Measurements from ENCODE around the gene PLA2G4E. TPM values are rescaled to one million over a fixed set of nuclear protein-coding genes. Genes with fewer than 3 reads are reported as not detected.

PLA2G4E gene
- total RNA-seq, 1 donor from 2014 or later, result not detected

GRCh38 chr15:41966920-41967465, 53.8 kb downstream of the PLA2G4E start:
- H3K4me3 ChIP-seq, result peak overlapping the region; percentile 30
- H3K27ac ChIP-seq (replicated peaks), result peak overlapping the region; percentile 95
- intact Hi-C loops (cut with micrococcal nuclease), result no loop called here
- H3K9me3 ChIP-seq (replicated peaks), result no peaks in the 10 kb centered on the region
- no peaks in the 10 kb centered on the region for H3K36me3 ChIP-seq
- TF ChIP-seq CTCF (IDR thresholded peaks at IDR 0.05; ENCODE audit: borderline replicate concordance), result no peak
- no peak for DNase-seq
- H3K27me3 ChIP-seq (ENCODE audit: low read depth), result no peaks in the 10 kb centered on the region
- H3K4me1 ChIP-seq, result peaks cover 97% of the 10 kb centered on the region

GRCh38 chr15:41966414-41966812, 54.4 kb downstream of the PLA2G4E start:
- Histone ChIP-seq H3K4me3 (peak overlapping the region; percentile 30), H3K27ac (replicated peaks) (peak overlapping the region; percentile 95), H3K36me3 (no peaks in the 10 kb centered on the region), H3K27me3 (ENCODE audit: low read depth) (no peaks in the 10 kb centered on the region), H3K9me3 (replicated peaks) (no peaks in the 10 kb centered on the region), H3K4me1 (peaks cover 98% of the 10 kb centered on the region)
- DNase-seq, result no peak
- intact Hi-C loops (cut with micrococcal nuclease), result no loop called here
- no peak for TF ChIP-seq CTCF (IDR thresholded peaks at IDR 0.05; ENCODE audit: borderline replicate concordance)

GRCh38 chr15:41965441-41966413, 55.1 kb downstream of the PLA2G4E start:
- Histone ChIP-seq H3K4me3 (peak overlapping the region; percentile 30), H3K27ac (replicated peaks) (peak overlapping the region; percentile 95), H3K9me3 (replicated peaks) (no peaks in the 10 kb centered on the region), H3K36me3 (no peaks in the 10 kb centered on the region), H3K27me3 (ENCODE audit: low read depth) (no peaks in the 10 kb centered on the region), H3K4me1 (peaks cover 98% of the 10 kb centered on the region)
- TF ChIP-seq CTCF (IDR thresholded peaks at IDR 0.05; ENCODE audit: borderline replicate concordance), result no peak
- intact Hi-C loops (cut with micrococcal nuclease), result no loop called here
- peak; percentile 77 for DNase-seq

GRCh38 chr15:41961595-41962202, 59.1 kb downstream of the PLA2G4E start:
- intact Hi-C loops (cut with micrococcal nuclease), result no loop called here
- Histone ChIP-seq H3K36me3 (no peaks in the 10 kb centered on the region), H3K27me3 (ENCODE audit: low read depth) (no peaks in the 10 kb centered on the region), H3K4me3 (no peak overlapping the region), H3K4me1 (peaks cover 95% of the 10 kb centered on the region), H3K9me3 (replicated peaks) (no peaks in the 10 kb centered on the region), H3K27ac (replicated peaks) (peak overlapping the region; percentile 87)
- no peak for TF ChIP-seq CTCF (IDR thresholded peaks at IDR 0.05; ENCODE audit: borderline replicate concordance)
- no peak for DNase-seq

- TF ChIP-seq CTCF (IDR thresholded peaks at IDR 0.05; ENCODE audit: borderline replicate concordance), result no peak
- no peak for DNase-seq
Observed at GRCh38 chr15:41961001-41961518, 59.8 kb downstream of the PLA2G4E start.

More at GRCh38 chr15:41961001-41961518, 59.8 kb downstream of the PLA2G4E start:
- Histone ChIP-seq H3K9me3 (replicated peaks) (no peaks in the 10 kb centered on the region), H3K4me3 (no peak overlapping the region), H3K4me1 (peaks cover 95% of the 10 kb centered on the region), H3K27ac (replicated peaks) (peak overlapping the region; percentile 87), H3K27me3 (ENCODE audit: low read depth) (no peaks in the 10 kb centered on the region), H3K36me3 (no peaks in the 10 kb centered on the region)
- intact Hi-C loops (cut with micrococcal nuclease), result no loop called here
